HG03139 (cell line): ENCODE results near the gene RELB.

ENCODE experiments used
- ATAC-seq: cut with Tn5 transposase; IDR thresholded peaks from one replicate; pipeline ENCODE4 v1.9.1; 2021; ENCODE audit not compliant: unreplicated experiment

The RELB gene

DNA sequence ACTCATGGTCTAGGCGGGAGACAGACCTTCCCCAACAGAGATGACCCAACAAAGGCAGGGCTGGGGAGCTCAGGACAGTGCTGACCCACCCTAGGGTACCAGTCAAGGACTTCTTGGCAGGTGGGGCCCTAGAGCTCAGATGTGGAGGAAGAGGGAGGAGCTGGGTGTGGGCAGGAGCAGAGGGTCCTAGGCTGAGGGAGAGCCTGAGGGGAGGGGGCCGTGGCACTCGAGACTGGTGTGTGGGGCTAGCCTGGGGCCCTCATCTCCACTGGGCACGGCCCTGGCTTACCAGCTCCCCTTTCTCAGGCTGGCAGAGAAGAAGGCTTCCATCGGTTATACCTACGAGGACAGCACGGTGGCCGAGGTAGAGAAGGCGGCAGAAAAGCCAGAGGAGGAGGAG lies 56.2 kb downstream of the RELB start:
- no peak for ATAC-seq

DNA sequence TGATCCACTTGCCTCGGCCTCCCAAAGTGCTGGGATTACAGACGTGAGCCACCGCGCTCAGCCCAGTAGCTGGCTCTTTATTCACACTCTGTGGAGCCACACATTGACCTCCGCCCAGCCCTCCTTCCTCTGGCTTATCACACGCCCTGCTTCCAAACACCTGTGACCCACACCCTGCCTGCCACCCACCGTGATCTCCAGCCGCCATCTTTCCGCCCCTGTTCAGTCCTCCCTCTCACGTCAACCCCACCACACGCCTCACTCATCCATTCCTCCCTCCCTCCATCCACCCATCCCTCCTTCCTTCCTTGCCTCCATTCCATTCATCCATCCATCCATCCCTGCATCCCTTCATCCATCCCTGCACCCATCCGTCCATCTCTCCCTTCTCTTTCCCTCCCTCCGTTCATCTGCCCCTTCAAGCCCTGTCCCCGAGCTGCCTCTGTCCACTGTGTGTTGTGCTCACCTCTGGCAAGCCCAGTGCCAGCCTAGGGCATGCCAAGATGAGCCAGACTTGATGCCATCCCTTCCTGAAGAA lies 57.4 kb downstream of the RELB start:
- ATAC-seq = no peak

DNA sequence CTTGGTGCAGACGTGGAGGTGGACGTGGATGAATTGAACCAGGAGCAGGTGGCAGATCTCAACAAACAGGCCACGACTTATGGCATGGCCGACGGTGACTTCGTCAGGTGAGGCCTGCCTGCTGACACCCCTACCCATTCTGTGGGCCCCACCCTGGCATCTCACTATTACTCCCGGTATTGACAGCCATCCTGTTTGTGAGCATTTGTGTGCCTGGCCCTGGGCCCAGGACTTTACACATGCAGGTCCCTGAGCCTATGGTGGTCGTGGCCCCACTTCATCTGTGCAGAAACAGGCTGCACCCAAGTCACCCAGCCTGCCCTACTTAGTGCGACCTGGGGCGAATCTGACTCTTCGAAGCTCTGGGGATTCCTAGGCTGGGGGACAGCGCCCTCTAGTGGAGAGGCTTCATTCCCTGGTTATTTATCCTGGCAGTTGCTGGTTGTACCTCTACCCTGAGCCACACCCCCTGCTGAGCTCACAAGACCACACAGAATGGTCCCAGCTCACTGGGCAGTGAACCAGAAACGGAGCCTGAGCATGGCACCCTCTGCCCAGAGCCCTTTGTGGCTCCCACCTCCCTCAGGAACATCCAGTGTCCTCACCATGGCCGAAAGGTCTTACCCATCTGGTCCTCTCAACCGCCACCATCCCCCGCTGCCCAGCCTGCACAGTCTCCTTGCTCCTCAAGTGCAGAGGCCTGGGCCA lies 58.1 kb downstream of the RELB start:
- ATAC-seq = peak; percentile 53

DNA sequence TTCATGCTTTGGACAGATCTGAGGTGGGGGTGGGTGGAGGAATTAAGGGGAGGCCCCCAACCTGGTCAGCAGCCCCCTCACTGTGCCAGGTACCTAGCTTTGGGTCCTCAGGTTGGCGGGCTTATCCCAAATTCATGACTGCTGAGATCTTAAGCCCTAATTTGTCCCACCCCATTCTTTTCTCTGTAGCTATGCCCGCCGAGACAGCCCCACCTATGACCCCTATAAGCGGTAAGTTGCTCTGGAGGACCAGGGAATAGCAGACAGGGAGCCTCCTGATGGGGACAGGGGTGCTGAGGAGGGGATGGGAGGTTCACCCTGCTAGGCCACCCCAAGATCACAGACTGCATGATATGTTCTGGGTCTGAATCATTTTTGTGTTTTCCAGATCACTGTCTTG lies 60.7 kb downstream of the RELB start:
- ATAC-seq = no peak

DNA sequence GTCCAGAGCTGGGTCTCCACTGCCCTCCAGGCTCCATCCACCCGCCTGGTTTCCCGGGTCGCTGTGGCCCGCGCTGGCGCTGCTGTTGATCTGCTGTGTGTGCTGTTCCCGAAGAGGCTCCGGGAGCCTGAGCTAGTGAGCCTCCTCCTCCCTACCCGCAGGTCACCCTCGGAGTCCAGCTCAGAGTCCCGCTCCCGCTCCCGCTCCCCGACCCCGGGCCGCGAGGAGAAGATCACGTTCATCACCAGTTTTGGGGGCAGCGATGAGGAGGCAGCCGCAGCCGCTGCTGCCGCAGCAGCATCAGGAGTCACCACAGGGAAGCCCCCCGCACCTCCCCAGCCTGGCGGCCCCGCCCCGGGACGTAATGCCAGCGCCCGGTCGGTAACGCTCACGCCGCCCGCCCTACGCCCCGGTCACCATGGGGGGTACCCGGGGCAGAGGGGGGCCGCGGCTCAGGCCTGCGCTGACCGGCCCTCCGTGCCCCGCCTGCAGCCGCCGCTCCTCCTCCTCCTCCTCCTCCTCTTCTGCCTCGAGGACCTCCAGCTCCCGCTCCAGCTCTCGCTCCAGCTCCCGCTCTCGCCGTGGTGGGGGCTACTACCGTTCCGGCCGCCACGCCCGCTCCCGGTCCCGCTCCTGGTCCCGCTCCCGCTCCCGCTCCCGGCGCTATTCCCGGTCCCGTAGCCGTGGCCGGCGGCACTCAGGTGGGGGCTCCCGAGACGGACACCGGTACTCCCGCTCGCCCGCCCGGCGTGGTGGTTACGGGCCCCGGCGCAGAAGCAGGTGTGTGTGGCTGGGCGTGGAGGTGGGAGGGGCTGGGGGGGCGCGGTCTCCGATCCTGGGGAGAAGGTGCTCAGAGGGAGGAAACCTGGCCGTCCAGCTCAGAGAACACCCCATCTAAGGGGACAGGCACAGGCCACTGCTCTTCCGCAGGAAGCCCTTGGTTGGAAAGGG lies 62.9 kb downstream of the RELB start:
- ATAC-seq = no peak

DNA sequence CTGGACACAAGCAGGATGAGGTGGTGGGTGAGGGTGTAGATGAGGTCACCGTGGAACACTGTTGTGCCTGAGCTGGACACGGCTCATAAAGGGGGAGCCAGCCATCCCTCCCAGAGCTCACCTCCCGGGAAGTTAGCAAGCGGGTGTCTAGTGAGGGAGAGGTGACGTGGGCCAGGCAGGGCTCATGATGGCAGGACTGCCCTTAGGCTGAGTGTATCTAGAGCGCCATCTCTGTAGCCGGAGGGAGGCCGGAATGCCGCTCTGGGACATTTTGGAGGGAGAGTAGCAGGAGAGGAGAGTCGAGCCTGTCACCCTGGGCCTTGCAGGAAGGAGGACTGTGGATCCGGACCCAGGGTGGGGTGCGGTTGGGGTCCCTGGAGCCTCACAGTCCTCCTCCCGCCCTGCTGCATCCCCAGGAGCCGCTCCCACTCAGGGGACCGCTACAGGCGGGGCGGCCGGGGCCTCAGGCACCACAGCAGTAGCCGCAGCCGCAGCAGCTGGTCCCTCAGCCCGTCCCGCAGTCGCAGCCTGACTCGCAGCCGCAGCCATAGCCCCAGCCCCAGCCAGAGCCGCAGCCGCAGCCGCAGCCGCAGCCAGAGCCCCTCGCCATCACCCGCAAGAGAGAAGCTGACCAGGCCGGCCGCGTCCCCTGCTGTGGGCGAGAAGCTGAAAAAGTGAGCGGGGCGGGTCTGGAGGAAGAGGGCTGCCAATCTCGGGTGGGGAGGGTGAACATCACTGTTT lies 65.8 kb downstream of the RELB start:
- no peak for ATAC-seq

DNA sequence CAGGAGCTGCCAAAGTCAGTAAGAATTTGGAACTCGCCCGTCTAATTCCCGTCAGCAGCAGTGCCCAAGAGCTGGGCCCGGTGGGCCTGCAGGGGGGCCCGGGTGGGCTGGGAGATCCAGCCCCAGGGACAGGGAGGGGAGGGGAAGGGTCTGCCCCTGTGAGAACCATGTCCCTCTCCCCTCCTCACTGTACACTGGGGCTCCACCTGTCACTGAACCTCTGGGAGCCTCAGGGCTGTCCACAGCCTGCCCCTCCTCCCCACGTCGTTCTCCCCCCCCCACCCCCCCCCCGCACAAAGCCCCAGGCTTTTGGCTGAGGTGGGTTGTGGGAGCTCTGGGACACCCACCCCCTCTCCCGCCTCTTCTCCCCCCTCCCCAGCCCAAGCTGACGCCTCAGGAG lies 66.8 kb downstream of the RELB start:
- ATAC-seq = no peak

DNA sequence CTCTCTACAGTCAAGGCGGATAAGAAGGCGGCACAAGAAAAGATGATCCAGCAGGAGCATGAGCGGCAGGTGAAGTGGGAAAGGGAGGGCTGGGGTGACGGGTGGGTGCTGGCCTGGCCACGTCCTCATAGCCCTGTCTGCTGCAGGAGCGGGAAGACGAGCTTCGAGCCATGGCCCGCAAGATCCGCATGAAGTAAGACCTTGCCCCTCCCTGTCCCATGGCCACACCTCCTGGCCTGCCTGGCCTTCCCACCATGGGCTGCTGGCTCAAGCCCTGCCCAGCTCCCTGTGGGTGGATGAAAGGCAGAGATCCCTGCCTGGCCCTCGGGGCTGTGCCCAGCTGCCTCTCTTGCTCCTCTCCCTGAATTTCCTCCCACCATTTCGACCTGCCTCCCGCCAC lies 67.8 kb downstream of the RELB start:
- no peak for ATAC-seq

DNA sequence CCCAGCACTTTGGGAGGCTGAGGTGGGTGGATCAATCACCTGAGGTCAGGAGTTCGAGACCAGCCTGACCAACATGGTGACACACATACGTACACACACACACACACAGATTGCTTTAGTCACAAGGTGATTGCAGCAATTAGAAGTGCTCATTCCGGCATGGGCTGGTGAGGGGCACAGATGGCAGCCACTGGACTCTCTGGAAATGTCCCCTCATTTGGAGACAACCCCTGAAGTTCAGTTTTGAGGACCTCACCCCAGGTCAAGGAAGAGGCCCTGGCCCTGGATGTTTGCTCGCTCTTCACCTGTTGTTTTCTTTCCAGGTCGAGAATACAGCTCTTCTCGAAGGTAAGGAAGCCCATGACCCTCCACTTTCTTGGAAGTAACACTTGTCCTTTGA lies 69.0 kb downstream of the RELB start:
- ATAC-seq = no peak

DNA sequence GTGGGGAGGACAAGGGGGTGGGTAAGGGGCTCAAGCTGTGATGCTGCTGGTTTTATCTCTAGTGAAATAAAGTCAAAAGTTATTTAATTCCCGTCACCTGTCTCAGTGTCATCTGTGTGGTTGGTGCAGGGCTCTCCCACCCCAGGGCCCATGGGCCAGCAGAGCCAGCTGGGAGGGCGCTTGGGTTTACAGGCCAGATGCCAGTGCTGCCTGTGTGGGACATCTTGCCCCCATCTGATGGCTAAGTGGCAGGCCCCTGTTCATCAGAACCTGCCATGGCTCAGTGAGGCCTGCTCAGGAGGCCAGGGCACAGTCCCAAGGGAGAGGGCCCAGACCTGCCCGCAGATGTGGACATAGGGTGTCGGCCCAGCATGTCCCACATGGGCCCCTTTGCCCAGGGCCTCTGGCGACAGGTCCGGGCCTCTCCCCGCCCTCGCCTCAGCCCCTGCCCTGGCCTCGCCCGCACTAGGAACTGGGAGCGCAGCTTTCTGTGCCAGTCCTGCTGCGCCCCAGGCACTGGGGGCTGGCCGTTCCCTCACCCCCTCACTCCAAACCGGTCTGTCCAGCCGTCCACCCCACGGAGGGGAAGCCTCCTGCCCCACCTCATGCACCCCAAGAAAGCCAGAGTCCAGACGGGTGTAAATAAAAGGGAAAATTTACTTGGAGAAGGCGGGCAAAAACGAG lies 69.7 kb downstream of the RELB start:
- ATAC-seq = no peak

DNA sequence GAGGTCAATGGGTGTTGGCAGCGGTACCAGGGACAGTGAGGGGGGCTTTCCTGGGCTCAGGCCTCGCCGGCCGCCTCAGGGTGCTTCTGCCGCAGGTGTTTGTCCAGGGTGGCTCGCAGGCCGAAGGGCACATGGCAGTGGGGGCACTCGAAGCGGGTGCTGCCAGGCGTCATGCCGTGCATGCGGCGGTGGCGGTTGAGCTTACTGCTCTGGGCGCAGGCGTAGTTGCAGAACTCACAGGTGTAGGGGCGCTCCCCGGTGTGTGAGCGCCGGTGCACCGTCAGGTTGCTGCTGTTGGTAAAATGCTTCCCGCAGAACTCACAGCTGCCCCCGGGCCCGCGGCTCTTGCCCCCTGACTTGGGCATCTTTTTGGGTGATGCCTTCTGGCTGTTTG lies 70.3 kb downstream of the RELB start:
- ATAC-seq = no peak

DNA sequence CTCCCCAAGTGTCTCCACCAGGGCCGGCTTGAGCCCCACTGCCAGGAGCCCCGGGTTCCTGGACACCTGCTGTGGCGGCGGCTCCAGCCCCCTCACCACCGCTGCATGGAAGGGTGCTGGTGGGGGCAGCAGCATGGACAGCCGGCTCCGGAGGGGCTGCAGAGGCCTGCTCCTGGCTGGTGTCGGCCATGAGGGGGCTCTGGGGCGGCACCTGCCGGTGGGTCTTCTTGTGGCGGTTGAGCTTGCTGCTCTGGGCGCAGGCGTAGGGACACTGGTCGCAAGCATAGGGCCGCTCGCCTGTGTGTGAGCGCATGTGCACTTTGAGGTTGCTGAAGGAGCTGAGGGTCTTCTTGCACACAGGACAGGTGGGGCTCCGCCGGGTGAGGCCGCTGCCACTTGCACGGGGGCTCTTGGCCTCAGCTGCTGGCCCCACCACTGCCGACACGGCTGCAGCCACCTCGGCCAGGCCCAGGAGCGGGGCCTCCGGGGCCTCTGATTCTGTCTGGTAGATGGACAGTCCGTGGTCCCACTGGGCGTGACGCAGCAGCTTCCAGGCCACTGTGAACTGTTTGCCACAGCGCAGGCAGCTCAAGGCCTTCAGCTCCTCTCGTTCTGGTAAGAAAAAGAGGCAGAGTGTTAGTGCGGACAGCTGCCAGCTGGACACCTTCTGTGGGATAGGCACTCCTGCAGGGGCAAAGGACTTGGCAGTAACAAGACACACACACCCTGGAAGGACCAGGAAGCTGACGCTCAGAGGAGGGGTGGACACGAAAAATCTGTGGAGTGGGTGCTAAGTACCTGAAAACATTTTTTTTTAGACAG lies 70.9 kb downstream of the RELB start:
- ATAC-seq = no peak

DNA sequence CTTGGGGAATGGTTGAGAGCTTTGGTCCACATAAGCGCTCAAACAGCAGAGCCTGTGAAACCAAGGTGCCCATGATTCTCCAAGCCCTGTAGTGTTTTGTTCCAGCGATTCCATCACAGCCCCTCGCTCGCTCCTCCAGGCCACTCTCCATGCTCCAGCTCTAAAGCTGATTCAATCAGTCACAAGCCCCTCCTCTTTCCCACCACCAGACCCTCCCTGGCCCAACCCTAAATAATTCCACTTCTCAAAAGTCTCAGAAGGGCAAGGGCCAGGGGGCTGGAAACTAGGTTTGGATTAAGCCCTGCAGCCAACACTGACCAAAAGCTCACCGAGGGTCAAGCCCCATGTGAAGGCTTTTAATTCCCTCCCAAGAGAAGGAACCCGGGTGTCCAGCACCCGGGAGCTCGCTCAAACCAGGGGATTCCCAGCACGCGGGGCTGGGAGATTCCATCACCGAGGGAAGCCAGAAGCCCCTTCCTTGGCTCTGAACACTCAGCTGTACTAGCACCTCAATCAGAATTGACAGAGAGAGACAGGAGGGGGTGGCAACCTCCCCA lies 73.6 kb downstream of the RELB start:
- no peak for ATAC-seq

DNA sequence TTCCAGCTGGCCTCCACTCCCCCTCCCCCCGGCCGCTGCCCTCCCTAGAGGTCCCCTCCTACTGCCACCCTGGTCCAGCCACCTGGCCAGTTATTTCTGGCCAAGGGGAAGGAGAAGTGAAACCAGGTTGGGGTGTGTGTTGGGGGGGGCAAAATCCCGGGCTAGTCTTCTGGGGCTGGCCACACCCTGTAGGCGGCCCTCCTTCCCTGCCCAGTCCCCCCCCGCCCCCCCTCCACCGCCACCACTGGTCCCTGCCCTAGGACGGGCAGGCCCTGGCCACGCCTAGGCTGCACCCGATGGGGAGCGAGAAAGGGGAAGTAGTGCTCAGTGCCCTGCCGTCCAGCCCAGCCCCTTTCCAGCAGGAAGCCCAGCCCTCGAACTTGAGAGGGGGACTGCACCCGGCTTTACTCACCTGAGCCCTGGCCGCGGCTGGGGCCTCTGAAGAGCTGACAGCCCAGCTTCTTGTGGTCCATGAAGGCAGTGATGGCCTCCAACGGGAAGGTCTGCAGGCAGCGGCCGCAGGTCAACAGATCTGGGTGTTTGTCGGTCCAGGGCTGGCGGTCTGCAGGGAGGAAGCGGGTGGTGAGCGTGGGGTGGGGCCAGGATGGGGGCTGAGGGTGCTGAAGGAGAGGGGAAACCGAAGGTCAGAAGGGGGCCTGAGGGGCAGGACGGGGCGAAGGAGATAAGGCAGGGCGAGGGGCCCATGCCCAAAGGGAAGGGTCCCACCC lies 74.2 kb downstream of the RELB start:
- peak; percentile 66 for ATAC-seq

DNA sequence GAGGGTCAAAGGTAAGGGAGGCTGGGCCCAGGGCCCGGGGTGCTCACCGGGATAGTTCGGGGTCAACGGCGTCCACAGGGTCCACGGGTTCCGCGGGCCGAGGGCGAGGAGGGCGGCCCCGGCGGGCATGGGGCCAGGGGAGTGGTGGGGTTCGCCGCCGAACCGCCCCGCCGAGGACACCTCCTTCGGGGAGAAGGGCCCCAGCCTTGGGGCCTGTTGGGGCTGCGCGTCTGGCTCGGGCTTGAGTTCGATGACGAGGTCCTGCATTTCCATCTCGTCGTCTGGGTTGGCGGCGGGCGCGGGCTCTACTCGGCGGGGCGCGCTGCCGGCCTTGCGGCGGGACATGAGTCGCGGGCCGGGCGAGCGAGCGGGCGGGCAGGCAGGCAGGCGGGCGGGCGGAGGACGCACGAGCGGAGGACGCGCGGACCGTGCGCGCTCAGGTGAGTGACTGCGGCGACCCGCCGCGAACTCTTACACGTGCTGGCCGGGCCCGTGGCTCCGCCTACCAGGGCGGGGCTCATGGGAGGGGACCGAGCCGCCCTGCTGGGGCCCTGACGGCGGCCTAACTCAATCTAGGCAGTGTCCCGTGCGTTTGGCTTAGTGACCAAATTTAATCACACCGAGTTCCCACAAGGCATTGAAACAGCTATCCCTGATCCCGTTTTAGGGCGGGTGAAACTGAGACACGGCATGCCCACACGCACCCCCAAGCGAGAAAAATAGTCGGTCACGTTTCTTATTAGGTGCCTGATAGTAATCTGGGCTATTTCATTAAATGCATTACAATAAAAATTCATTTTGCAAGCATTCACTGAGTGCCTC lies 75.0 kb downstream of the RELB start, which contains the start of gene ZNF296:
TSS of gene ZNF296 (minus strand) at position 450 of the 822 bp plus-strand sequence. CDS start at position 345, 105 bp downstream.
- peak; percentile 27 for ATAC-seq

DNA sequence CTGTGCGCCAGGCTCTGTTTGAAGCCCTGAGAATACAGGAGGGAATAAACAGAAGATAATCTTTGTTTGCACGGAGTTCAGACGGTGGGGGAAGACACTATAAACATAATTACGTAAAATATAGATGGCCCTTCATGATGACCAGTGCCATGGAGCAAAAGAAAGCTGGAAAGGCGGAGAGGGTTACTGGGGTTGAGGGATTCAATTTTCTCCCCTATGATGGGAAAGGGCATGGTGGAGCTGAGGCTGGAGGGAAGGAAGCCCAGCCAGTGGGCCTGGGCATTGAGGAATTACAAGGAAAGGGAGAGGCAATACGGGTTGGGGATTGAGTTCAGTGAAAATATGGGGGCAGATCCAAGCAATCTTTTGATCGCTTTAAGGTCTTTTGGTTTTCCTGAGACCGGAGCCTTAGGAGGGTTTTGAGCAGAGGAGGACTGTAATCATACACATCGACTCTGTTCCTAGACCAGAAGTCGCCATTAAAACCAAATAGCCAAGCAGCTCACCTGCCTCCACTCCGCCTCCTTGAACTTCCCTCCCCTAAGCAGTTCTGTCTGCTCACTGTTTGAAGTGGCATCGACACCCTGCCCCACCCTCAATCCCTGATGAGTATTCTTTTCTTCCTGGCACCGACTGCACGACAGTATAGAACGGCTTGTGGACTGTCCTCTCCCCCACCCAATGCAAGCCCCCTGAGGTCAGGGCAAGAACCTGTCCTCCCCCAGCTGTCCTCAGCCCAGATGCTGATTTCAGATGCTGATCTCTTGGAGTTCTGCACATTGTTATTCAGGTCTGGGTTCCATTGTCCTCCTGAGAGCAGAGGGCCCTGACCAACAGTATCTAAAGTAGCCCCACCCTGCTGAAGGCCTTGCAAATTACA lies 75.8 kb downstream of the RELB start:
- no peak for ATAC-seq
